ENCODE measurements around the gene DNAJB14. TPM values are rescaled to one million over a fixed set of nuclear protein-coding genes. Genes with fewer than 3 reads are reported as not detected.

The DNAJB14 gene
- total and polyA plus RNA-seq, 2 donors (not counting 1 experiment from before 2014, with no cell fraction given) = 25.1 to 41.5 TPM

DNA sequence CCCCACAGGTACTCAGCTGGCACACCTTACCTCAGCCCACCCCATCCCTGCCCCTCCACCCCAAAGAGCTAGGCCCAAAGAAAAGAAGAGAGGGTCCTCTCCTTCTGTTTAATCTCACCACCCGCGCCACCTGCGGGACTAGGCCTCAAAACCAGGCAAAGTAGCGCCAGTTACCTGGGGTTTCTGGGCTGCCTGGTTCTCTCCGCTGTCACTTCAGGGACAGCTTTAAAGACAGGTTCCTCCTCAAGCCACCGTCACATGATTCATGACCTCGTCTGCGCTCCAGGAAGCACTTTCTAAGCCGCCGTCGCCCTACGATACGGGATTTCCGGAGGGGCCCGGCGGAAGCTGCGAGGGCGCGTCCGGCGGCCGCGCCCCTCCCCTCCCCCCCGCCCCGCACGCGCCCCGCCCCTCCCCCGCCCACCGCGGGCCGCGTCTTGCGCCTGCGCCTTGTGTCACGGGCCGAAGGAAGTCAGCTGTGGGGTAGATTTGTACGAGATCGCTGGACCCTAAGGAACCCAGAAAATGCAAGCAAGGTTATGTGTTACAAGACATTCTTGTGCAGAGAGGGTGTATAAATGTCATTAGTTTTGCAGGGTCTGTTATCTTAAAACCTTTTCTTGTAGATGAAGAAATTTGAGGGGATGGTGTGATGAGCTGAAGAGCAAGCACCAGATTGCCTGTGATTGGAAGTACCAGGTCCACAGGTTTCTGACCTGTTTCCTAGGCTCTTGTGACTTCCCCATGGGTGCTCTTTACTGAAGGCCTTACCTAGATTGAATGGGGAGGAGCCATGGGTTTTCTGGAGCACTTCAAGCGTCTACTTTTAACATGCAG lies 52.0 kb downstream of the DNAJB14 start, which contains the start of gene LAMTOR3:
LAMTOR3 (minus strand) TSS at position 267 of the 837 bp plus-strand sequence. CDS start 464 bp downstream, outside the sequence.
- peak; percentile 88 to 91 for DNase-seq (ENCODE audit: low read depth in 2 of 2)
- Histone ChIP-seq H3K4me1 (ENCODE audit: control insufficient read depth, extremely low read depth, insufficient read depth, low read length) (no peaks in the 10 kb centered on the region), H3K36me3 (ENCODE audit: control insufficient read depth, insufficient read depth, low read length) (peaks cover 2% of the 10 kb centered on the region), H4K20me1 (ENCODE audit: control insufficient read depth, extremely low read depth, insufficient read depth, low read length) (no peaks in the 10 kb centered on the region), H3K4me3 (replicated peaks in 1 of 4; ENCODE audit: control extremely low read depth in 1 of 4, insufficient read depth in 1 of 4, low read depth in 3 of 4, low read length in 4 of 4) (peak within 1 kb of the TSS; percentile 78 to 94 (median 88)), H3K79me2 (ENCODE audit: control insufficient read depth, insufficient read depth, low read length) (peaks cover 40% of the 10 kb centered on the region), H2AFZ (ENCODE audit: low read length) (peak within 1 kb of the TSS; percentile 90), H3K9ac (ENCODE audit: insufficient read depth, low read length) (peak within 1 kb of the TSS; percentile 77), H3K27ac (ENCODE audit: insufficient read depth, low read length) (peak within 1 kb of the TSS; percentile 84), H3K9me3 (ENCODE audit: control insufficient read depth, insufficient read depth, low read depth, low read length) (no peaks in the 10 kb centered on the region), H3K27me3 (ENCODE audit: control insufficient read depth, insufficient read depth, low read length) (no peaks in the 10 kb centered on the region), H3K4me2 (ENCODE audit: extremely low read depth, insufficient read depth, low read length) (peak within 1 kb of the TSS; percentile 92)
- no peak for TF ChIP-seq EZH2 (IDR thresholded peaks at IDR 0.05; ENCODE audit: low read length, missing control alignments)
- TF ChIP-seq, protein P1, sequence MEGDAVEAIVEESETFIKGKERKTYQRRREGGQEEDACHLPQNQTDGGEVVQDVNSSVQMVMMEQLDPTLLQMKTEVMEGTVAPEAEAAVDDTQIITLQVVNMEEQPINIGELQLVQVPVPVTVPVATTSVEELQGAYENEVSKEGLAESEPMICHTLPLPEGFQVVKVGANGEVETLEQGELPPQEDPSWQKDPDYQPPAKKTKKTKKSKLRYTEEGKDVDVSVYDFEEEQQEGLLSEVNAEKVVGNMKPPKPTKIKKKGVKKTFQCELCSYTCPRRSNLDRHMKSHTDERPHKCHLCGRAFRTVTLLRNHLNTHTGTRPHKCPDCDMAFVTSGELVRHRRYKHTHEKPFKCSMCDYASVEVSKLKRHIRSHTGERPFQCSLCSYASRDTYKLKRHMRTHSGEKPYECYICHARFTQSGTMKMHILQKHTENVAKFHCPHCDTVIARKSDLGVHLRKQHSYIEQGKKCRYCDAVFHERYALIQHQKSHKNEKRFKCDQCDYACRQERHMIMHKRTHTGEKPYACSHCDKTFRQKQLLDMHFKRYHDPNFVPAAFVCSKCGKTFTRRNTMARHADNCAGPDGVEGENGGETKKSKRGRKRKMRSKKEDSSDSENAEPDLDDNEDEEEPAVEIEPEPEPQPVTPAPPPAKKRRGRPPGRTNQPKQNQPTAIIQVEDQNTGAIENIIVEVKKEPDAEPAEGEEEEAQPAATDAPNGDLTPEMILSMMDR (conservative IDR thresholded peaks at IDR 0.05 in 1 of 2, IDR thresholded peaks at IDR 0.05 in 1 of 2; ENCODE audit: low read depth in 1 of 2, low read length in 2 of 2) = no peak

DNA sequence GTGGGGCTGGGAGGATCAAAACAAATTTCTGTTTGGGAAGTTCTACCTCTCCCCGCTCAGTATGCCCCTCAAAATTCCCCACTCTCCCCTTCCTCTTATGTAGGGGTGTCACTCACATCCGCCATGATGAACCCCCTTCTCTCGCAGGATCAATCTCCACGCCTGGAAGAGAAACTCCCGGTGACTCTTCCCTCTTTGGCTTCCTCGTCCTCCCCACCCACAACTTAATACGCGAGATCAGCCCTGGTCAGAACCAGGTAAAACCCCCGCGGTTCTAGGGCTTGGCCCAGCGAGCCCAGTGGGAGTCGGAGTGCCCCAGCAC lies 52.6 kb downstream of the DNAJB14 start:
- H2AFZ ChIP-seq (ENCODE audit: low read length) = peak overlapping the region; percentile 81
- H3K4me1 ChIP-seq (ENCODE audit: control insufficient read depth, extremely low read depth, insufficient read depth, low read length) = no peaks in the 10 kb centered on the region
- peak overlapping the region; percentile 78 to 94 (median 88) for H3K4me3 ChIP-seq (replicated peaks in 1 of 4; ENCODE audit: control extremely low read depth in 1 of 4, insufficient read depth in 1 of 4, low read depth in 3 of 4, low read length in 4 of 4)
- H3K4me2 ChIP-seq (ENCODE audit: extremely low read depth, insufficient read depth, low read length) = peak overlapping the region; percentile 92
- H3K36me3 ChIP-seq (ENCODE audit: control insufficient read depth, insufficient read depth, low read length) = peaks cover 2% of the 10 kb centered on the region
- H3K9me3 ChIP-seq (ENCODE audit: control insufficient read depth, insufficient read depth, low read depth, low read length) = no peaks in the 10 kb centered on the region
- no peak for DNase-seq (ENCODE audit: low read depth in 2 of 2)
- H3K9ac ChIP-seq (ENCODE audit: insufficient read depth, low read length) = peak overlapping the region; percentile 77
- H4K20me1 ChIP-seq (ENCODE audit: control insufficient read depth, extremely low read depth, insufficient read depth, low read length) = no peaks in the 10 kb centered on the region
- H3K79me2 ChIP-seq (ENCODE audit: control insufficient read depth, insufficient read depth, low read length) = peaks cover 44% of the 10 kb centered on the region
- H3K27ac ChIP-seq (ENCODE audit: insufficient read depth, low read length) = peak overlapping the region; percentile 84
- H3K27me3 ChIP-seq (ENCODE audit: control insufficient read depth, insufficient read depth, low read length) = no peaks in the 10 kb centered on the region
- TF ChIP-seq, protein P1 (conservative IDR thresholded peaks at IDR 0.05 in 1 of 2, IDR thresholded peaks at IDR 0.05 in 1 of 2; ENCODE audit: low read depth in 1 of 2, low read length in 2 of 2) = no peak
- TF ChIP-seq EZH2 (IDR thresholded peaks at IDR 0.05; ENCODE audit: low read length, missing control alignments) = no peak

DNA sequence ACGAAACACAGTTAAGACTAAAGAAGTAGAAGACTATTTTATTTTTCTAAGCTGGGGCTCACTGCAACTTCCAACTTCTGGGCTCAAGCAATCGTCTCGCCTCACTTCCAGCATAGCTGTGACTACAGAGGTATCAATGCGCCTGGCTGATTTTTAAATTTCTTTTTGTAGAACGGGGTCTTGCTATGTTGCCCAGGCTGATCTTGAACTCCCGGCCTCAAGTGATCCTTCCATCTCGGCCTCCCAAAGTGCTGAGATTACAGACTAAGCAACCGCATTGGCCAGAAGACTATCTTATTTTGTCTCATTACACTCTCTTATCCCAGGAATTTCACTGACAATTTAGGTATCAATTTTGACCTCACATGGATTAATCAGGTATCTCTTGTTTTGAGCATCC lies 53.4 kb downstream of the DNAJB14 start:
- Histone ChIP-seq H3K4me3 (replicated peaks in 1 of 4; ENCODE audit: control extremely low read depth in 1 of 4, insufficient read depth in 1 of 4, low read depth in 3 of 4, low read length in 4 of 4) (peak overlapping the region; percentile 78 to 94 (median 88)), H3K4me2 (ENCODE audit: extremely low read depth, insufficient read depth, low read length) (peak overlapping the region; percentile 92), H3K4me1 (ENCODE audit: control insufficient read depth, extremely low read depth, insufficient read depth, low read length) (no peaks in the 10 kb centered on the region), H3K27me3 (ENCODE audit: control insufficient read depth, insufficient read depth, low read length) (no peaks in the 10 kb centered on the region), H3K9me3 (ENCODE audit: control insufficient read depth, insufficient read depth, low read depth, low read length) (no peaks in the 10 kb centered on the region), H4K20me1 (ENCODE audit: control insufficient read depth, extremely low read depth, insufficient read depth, low read length) (no peaks in the 10 kb centered on the region), H3K27ac (ENCODE audit: insufficient read depth, low read length) (no peak overlapping the region), H3K36me3 (ENCODE audit: control insufficient read depth, insufficient read depth, low read length) (peaks cover 2% of the 10 kb centered on the region), H2AFZ (ENCODE audit: low read length) (no peak overlapping the region), H3K9ac (ENCODE audit: insufficient read depth, low read length) (no peak overlapping the region), H3K79me2 (ENCODE audit: control insufficient read depth, insufficient read depth, low read length) (peaks cover 47% of the 10 kb centered on the region)
- TF ChIP-seq, protein P1 (conservative IDR thresholded peaks at IDR 0.05 in 1 of 2, IDR thresholded peaks at IDR 0.05 in 1 of 2; ENCODE audit: low read depth in 1 of 2, low read length in 2 of 2) = no peak
- no peak for TF ChIP-seq EZH2 (IDR thresholded peaks at IDR 0.05; ENCODE audit: low read length, missing control alignments)
- no peak for DNase-seq (ENCODE audit: low read depth in 2 of 2)
